Hypothalamus (tissue), 51 donors: ENCODE measurements around the gene GABBR2.
"Not testable (repeated sequence)": the region's sequence is repeated elsewhere in the genome, so short reads cannot be mapped to it uniquely, and the experiment has no call there.

Source experiments
- DNase-seq, 51 donors: peaks; one replicate each; lab custom pipeline; 2025; lab: John Stamatoyannopoulos, UW

GABBR2 gene

DNA sequence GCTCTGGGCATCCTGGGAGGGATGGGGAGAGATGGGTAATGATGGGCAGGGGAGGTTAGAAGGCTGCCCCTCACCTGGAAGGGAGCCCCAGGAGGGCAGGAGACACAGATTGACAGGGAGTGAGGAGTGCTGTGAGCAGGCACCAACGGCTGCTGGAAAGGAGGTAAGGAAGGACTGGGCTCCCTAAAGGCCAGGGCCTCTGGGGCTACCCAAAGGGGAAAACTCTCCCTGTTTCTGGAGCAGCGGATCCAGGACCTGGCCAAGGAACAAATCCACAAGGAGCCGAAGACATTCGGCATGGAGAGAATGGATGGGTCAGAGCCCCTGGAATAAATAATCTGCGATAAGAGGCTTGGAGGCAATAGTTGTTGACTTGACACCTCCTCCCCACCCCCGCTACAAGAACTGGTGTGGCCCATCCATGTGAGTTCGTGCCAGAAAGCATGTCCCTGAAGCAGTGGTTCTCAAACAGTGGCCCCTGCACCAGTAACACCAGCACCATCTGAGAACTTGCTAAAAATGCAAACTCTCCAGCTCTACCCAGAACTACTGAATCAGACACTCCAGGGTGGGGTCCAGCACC, 208.3 kb downstream of the GABBR2 start:
- DNase-seq, result no peak

DNA sequence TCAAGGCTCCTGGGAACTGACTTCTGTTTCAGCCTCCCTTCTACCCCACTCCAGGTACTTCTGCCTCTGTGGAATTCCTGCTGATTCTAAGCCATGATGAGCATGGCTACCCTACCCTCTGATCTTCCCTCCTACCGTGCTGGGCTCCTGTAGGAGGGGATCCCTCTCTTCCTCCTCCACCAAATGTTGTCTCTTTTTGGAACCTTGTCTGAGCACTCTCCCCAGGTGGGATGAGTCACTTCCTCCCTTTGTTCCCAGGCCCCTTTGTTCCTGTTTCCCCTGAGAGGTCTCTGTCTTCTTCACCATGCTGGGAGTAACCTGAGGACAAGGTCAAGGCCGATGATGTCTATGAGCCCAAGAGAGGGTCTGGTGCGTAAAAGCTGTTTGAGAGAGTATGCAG, 213.2 kb downstream of the GABBR2 start:
- no peak for DNase-seq

DNA sequence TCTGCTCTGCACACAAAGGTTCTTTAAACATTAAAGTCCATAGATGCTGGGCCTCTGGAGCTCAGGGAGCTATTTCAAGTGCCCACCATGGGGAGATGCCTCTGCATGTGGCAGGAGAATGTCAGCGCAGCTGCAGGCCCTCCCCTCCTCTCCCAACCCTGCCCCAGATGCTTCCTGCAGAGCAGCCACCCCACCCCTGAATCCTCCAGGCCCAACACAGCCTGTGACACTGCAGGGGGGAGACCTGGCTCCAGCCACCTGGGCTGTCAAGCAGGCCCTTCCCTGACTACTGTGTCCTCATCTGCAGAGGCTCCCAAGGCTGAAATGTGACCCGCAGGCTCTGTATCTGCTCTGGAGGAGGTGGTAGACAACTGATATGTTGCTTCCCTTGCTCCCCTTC, 213.9 kb downstream of the GABBR2 start:
- no peak for DNase-seq

DNA sequence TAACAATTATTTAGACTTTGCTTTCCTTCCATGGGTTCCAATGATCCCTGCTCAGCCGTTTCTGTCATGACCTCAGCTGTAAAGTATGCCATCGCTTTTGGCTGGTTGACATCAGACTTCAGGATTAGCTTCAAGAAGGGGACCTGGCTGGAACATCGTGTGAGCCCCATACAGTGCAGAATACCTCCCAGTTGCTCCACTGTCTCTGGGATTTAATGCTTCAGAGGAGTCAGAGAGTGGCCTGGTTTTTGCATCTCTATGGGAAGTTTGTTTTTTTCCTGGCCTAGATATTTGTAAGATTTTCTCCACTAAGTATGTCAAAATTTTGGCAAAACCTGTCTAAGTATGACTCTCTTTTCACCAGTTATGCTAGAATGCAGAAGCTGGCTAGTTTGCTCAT, 216.9 kb downstream of the GABBR2 start:
- DNase-seq, result no peak

DNA sequence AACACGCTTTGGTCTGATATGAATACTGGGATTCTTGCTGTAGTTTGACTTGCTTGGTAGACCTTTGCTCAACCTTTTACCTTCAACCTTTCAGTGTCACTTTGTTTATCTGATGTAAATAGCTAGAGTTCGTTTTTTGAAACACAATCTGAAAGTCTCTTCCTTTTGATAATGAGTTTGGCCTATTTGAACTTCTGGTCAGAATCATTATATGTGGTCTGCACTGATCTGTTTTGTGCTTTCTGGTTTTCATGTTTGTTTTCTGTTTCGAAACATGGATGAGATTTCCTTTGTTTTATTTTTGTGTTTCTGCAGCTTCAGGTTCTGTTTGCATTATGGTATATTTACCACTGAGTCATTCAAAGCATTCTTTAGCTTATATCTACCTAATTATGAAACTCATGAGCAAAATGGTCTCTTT, 217.5 kb downstream of the GABBR2 start:
- DNase-seq, result no peak

DNA sequence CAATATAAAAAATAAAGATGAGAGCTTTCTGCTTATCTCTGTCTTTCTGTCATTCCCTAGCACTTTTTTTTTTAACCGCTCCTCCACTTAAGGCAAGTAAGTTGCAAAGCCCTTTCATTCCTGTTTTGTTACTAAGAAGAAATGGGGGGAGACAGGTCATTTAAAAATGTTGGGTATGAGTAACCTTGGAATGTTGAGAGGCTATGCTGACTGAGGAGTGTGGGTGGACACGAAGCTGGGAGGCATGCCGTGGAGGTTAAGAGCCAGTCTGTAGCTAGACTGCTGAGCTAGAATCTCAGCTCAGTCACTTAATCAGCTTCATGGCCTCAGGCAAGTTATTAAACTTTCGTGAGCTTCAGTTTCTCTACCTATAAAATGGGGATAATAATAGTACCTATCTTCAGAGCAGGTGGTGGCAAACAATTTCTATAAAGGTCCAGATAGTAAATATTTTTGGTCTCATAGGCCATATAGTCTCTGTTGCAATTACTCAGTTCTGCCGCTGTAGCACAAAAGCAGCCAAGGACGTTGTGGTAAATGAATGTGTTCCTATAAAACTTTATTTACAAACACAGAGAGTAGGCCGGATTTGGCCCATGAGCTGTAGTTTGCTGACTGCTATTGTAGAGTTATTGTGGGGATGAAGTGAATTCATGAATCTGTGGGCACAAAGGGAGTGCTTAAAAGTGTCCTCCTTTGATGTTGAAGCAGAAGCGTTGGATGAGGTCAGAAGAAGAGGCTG, 220.0 kb downstream of the GABBR2 start:
- DNase-seq, result peak in 1 of 51 donors; percentile 10

DNA sequence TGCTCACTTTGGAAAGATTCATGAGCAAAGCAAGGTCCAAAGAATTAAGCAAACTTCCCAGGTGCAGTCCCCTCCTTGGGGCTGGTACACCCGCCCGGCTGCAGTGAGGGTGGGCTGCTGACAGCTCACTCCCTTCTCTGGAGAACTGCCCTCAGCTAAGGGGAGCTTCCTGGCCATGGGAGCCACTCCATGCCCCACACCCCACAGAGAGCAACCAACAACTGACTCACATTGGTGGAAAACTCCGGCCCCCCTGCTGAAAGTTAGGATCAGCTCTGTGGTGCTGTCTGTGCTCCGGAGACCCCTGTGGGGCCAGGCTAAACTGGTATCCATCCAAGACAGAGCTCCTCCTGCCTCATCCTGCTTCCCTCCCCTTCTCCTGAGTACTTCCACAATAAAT, 223.0 kb downstream of the GABBR2 start:
- DNase-seq, result no peak

DNA sequence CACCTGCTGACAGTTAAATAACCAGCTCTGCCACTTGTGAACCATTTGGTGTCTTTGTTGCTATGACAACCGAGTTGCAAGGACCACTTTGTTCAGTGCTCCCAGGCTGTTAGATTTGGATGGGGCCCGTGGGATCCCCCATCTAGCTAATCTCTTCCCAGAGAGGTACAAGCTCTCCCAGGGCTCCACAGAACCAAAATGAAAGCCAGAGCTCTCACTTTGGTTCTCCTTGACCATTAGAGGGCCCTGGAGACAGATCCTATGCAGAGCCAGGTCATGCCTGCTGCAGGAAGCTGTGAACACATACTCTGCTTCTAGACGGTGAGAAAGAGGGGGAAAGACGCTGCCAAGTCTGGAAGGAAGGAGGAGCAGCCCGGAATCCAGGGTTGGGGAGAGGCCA, 224.6 kb downstream of the GABBR2 start:
- peak in 1 of 51 donors; percentile 4 for DNase-seq

DNA sequence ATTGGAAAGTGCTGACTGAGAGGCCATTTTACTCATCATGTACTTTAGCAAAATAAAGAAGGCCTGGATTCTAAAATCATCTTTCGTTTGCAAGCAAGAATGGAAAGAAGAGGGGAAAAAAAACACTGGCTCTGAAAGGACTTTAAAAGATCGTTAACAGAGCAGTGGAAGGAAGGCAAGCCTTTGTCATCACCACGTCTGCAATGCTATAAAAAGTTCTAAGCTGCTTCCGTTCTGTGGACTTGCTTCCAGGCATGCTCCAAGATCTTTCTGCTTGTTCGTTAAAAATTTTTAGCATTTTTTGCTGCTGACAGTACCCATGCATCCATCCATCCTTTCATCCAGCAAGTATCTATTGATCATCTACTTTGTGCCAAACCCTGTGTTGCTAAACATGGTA, 226.5 kb downstream of the GABBR2 start:
- no peak for DNase-seq

DNA sequence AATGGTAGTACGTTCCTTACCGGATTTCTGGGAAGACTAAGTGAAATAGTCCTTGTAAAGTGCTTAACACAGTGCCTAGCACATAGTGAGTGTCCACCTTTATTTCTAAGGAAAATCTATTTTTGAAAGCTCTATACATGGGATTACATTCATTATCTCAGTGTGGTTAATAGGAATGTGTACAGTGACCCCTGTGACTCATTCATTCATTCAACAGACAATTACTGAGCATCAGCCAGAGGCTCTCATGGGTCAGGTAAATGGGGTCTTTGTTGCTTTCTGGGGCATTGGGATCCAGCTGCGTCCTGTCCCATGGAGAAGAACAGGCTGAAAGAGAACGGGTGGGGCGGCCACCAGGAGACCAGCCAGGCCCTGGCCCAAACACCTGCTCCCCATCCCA, 227.1 kb downstream of the GABBR2 start:
- no peak for DNase-seq

DNA sequence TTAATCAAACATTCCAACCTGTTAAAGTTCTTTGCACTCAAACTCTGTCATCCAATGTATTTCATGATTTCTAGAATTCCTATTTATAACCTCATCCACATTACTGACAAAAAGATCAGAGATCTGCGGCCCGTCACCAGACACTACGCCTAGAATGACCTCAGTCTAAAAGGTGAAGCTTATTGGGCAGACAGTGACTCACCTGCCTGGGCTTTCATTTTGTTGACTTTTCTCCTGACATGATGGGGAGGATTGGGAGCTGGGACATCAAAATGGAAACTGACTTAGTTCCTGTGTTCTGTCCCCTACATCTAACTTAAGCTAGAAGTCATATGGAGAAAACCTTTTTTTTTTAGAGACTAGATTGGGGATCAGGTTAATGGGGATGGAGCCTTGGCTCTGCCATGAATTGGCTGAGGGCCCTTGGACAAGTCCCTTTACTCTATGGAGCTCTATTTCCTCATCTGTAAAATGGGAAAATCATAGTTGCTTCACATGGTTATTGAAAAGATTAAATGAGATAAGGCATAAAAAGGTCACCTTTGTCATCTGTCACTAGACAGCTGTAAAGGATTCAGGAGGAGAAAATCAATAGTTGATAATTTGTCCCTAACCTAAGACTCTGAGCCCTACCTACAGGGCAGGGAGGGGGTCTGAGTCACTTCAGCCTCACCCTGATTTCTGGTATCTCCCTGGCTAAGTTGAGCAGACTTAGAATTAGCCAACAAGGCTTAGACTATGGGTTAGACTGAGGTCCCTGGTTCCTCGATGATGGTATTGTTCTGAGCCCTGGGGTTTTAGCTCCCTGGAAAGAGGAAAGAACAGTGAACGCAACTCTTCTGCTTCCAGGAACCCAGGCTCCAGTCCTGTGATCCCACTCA, 228.5 kb downstream of the GABBR2 start:
- no peak for DNase-seq

DNA sequence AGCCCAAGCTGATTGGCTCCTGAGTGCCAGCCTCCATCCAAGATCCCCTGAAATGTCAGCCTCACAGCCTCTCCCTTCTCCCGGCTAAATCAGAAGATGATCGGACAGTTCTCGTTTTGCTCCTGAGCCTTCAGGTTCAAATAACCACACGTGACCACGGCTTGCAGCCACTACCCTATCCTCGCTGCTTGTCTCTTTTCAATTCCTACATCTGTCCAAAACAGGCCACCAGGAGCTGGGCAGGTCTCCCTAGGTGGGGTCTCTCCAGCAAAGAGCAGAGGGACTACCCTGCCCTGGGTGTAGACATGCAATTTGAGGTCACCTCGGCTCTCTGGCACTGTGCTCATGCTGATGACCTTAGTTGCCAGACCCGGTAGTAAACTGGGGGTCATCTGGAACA, 229.3 kb downstream of the GABBR2 start:
- DNase-seq, result no peak

DNA sequence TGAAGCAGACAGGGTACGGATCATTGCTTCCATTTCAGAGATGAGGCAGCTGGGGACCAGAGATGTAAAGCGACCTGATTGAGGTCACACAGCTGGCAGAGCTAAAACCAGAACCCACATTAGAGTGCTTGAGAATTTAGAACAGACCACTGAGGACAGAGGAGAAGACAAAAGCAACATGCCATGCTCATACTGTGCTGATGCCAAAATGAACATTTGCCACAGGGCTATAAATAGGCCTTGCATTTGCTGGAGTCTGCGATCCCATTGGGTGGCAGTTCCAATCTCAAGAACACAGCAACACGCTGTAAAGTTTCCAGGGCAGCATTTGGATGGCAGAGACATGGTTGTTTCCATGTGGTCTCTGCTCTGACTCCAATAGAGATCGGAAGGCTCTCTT, 230.9 kb downstream of the GABBR2 start:
- DNase-seq, result no peak

DNA sequence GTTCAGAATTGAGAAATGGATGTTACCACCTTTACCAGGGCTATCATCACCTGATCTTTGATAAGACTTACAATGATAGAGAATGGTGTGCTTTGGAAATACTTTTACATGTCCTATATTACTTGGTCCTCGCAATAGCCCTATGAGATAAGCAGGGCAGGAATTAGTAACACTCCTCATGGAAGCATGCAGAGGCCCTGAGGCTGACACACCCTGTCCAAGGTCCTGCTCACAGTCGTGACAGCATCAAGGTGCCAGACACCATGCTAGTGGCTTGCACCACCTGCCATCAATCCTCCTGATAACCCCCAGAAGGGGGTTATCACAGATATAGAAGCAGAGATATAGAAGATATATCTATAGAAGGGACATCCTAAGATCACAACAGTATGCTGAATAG, 236.5 kb downstream of the GABBR2 start:
- no peak for DNase-seq

DNA sequence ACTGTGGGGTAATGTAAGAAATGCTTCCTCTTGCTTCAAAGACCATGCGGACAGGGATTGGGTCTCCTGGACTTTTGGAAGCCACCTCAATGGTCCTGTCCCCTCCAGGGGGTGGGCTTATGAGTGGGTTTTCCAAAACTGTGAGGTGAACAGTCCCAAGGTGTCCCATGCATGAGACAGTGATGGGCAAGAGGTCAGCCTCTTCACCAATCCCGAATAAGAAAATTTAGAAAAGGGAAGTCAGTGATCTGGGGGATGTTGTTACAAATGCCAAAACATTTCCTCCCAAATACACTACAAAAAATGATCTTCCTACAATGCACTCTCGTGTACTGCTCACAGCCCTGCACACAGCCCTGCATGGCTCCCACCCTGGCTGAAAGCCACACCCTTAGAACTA, 237.6 kb downstream of the GABBR2 start:
- DNase-seq, result no peak

DNA sequence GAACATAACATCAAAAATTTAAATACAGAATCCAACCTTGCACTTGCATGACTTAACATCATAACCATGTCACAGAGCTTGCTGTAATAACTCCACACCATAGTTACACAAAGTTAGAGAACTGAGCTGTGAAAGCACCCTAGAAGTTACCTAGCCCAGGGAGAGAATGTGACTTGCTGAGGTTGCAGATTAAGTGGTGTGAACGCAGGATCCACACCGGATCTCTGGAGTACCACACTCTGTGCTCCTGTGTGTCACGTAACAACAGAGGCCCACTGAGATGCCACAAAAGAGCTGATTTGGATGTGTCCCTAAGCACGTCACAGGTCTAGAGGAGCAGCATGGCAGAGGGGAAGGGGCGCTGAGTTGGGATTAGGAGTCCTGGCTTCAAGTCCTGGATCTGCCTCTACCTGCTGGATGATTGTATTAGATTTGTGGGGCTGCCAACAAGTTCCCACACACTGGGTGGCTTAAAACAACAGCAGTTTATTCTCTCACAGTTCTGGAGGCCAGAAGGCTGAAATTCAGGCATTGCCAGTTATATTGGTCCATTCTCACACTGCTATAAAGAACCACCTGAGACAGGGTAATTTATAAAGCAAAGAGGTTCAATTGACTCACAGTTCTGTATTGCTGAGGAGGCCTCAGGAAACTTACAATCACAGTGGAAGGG, 240.0 kb downstream of the GABBR2 start:
- no peak for DNase-seq

DNA sequence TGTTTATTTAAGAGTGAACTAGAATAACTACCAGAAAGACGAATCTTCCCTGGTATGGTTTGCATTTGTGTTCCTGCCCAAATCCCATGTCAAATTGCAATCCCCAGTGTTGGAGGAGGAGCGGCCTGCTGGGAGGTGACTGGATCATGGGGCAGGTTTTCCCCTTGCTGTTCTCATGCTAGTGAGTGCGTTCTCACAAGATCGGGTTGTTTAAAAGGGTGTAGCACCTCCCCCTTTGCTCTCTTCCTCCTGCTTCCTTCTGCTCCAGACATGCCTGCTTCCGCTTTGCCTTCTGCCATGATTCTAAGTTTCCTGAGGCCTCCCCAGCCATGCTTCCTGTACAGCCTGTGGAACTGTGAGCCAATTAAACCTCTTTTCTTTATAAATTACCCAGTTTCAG, 242.9 kb downstream of the GABBR2 start:
- DNase-seq, result no peak

DNA sequence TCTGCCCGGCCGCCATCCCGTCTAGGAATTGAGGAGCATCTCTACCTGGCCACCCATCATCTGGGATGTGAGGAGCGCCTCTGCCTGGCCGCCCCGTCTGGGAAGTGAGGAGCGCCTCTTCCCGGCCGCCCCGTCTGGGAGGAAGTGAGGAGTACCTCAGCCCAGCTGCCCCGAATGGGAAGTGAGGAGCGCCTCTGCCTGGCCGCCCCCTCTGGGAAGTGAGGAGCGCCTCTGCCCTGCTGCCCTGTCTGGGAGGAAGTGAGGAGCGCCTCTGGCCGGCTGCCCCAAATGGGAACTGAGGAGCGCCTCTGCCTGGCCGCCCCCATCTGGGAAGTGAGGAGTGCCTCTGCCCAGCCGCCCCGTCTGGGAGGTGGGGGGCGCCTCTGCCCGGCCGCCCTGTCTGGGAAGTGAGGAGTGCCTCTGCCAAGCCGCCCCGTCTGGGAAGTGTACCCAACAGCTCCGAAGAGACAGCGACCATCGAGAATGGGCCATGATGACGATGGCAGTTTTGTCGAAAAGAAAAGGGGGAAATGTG, 244.5 kb downstream of the GABBR2 start:
- not testable (repeated sequence) for DNase-seq

DNA sequence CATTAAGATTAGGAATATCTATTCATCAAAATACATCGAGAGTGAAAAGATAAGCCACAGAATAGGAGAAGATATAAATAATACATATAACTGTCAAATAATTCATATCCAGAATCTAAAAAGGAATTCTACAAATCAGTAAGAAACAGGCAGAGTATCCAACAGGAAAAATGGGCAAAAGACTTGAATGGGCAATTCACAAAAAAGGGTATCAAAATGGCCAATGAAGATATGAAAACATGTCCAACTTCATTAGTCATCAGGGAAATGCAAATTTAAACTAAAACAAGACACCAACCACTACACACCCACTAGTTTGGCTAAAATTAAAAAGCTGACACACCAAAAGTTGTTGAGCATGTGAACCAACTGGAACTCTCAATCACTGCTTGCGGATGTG, 246.4 kb downstream of the GABBR2 start:
- DNase-seq, result no peak

DNA sequence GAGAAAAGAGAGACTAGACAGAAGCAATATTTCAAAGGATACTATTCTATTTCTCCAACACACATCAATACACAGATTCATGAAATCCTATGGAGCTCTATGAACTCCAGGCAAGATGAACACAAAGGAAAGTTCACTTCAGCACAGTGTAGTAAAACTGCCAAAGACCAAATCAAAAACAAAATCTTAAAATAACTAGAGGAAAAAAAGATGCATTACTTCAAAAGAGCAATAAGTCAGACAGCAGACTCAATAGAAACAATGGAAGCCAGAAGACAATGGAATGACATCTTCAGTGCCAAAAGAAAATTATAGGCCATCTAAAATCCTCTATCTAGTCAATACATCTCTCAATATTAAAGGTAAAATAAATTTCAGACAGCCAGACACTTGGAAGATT, 248.0 kb downstream of the GABBR2 start:
- no peak for DNase-seq
